Measurements from ENCODE around the gene DDX4.

DNA sequence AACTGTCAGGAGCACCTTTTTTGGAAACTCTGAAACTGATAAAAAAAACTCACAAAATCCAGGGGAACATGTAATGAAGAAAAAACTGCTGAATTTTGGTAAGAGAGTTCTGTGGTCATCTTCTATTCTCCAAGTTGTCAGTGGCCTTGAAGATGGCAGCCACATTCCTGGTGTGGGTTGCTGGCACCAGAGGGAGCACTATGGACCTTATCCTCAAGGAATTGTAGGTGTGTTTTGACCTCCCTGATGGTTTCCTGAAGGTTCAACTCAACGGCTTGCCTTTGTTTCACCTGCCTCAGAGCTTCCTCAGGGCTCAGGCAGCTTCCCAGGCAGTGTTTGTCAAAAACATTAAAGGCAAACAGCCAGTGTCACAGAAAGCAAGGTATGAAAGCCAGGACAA is 23.5 kb upstream of the DDX4 start:
- TF ChIP-seq, protein P1, sequence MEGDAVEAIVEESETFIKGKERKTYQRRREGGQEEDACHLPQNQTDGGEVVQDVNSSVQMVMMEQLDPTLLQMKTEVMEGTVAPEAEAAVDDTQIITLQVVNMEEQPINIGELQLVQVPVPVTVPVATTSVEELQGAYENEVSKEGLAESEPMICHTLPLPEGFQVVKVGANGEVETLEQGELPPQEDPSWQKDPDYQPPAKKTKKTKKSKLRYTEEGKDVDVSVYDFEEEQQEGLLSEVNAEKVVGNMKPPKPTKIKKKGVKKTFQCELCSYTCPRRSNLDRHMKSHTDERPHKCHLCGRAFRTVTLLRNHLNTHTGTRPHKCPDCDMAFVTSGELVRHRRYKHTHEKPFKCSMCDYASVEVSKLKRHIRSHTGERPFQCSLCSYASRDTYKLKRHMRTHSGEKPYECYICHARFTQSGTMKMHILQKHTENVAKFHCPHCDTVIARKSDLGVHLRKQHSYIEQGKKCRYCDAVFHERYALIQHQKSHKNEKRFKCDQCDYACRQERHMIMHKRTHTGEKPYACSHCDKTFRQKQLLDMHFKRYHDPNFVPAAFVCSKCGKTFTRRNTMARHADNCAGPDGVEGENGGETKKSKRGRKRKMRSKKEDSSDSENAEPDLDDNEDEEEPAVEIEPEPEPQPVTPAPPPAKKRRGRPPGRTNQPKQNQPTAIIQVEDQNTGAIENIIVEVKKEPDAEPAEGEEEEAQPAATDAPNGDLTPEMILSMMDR (IDR thresholded peaks at IDR 0.05) = no peak
- no peak for TF ChIP-seq POLR2A (IDR thresholded peaks at IDR 0.05)

Measured in lower leg skin (tissue), 3 donors.